PFSK-1 (cell line): ENCODE data around the gene SLC7A4.

ENCODE experiments used
- POLR2AphosphoS5 ChIP-seq: IDR thresholded peaks from 2 replicates; pipeline ENCODE4 v1.6.1; 2012; ENCODE audit warnings: low read depth, mild to moderate bottlenecking, control low read depth, low read length, moderate library complexity
- REST ChIP-seq, 2 experiments: IDR thresholded peaks; 2 replicates each; pipeline versions ENCODE4 v1.6.1 to v1.8.0; 2011 to 2012; ENCODE audit warnings: low read depth in 2 of 2, low read length in 2 of 2, control low read depth in 1 of 2, inconsistent platforms in 1 of 2, mild to moderate bottlenecking in 1 of 2, moderate library complexity in 1 of 2; ENCODE audit not compliant: insufficient read depth in 1 of 2
- SIN3A ChIP-seq: IDR thresholded peaks from 2 replicates; pipeline ENCODE4 v1.6.1; 2012; ENCODE audit warnings: mild to moderate bottlenecking, low read length, moderate library complexity, borderline replicate concordance; ENCODE audit not compliant: insufficient read depth
- TAF1 ChIP-seq: IDR thresholded peaks from 2 replicates; pipeline ENCODE4 v1.6.1; 2012; ENCODE audit warnings: low read length, control low read depth, borderline replicate concordance; ENCODE audit not compliant: insufficient read depth

GRCh38 chr22:20983081-20983771 is 49.1 kb downstream of the SLC7A4 start:
- TF ChIP-seq TAF1 (no peak), SIN3A (no peak), POLR2AphosphoS5 (no peak), REST (IDR thresholded peaks at IDR 0.05; ENCODE audit: insufficient read depth in 1 of 2, low read depth in 2 of 2, low read length in 2 of 2) (no peak)
